ENCODE results near the gene DDX51.
"Not testable (repeated sequence)": the region's sequence is repeated elsewhere in the genome, so short reads cannot be mapped to it uniquely, and the experiment has no call there.

Gene DDX51

GRCh38 chr12:132111654-132112304 lies 32.3 kb downstream of the DDX51 start:
- no peak for DNase-seq

DNA sequence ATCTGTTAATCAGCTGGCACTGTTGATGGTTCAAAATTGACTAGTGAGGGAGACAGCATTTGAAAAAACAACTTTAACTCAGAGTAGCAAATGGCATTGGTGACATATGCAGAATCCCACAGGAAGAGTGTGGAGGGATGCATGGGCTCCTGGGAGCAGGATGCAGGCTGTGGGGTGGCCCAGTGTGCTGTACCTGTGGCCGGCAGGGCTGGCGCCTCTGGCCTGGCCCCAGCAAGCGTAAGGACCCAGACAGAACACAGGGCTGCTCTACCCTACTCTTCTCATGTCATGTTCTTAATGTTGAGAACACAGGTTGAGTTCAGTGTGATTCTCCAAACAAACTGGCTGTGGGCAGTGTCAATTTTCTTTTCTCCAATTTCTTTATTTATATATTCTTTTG lies 33.4 kb downstream of the DDX51 start:
- no peak for DNase-seq

GRCh38 chr12:132109741-132110140 lies 34.4 kb downstream of the DDX51 start:
- DNase-seq = no peak

DNA sequence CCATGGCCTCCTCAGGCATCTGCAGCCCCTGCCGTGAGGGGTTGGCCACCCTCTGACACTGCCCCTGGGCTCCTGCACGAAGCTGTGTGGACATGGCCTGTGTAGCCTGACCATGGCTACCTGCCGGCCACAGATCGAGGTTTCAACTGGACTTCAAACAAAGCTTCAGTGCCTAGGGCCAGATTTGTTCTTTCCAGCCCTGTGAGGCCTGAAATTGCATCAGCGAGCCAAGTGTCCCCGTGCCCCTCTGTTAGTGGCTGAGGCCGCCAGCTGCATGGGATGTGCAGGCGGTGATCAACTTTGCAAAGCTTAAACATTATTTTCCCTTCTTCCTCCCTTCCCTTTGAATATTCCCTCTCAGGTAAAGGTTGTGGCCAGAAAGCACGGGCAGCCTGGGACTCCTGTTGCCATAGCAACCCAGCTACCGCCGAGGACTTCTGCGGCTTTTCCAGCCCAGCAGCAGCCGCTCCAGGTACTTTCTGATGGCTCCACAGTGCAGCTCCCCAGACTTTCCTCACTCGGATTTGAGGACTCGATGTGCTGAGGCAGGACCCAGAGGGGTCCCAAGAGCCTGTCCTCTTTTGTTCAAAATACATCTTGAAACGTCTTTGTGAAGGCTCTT lies 35.8 kb downstream of the DDX51 start:
- no peak for DNase-seq

DNA sequence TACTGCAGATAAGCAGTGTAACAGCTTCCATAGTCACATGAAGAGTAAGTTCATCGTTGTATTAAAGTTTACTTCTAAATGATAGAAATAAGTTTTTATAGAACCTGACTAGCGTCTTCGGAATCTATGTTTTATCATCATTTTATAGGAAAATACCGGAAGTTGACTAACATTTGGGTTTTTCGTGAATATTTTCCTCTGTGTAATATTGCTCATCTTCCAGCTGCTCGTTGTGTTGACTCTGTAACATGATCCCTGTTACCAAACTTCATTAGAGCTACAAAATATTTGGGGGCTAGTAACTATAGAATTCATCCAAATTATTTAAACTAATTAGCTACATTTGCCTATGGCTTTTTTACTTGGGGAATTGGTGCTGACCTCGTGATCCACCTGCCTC lies 37.2 kb downstream of the DDX51 start:
- DNase-seq = no peak

- DNase-seq = no peak
These were observed 38.7 kb downstream of the DDX51 start for GRCh38 chr12:132105467-132105866.

GRCh38 chr12:132103542-132104308 lies 40.4 kb downstream of the DDX51 start:
- no peak for DNase-seq

- not testable (repeated sequence) for DNase-seq
These were observed 41.0 kb downstream of the DDX51 start for GRCh38 chr12:132103072-132103471.

- DNase-seq = no peak
These were observed 41.8 kb downstream of the DDX51 start for GRCh38 chr12:132102297-132102696.

DNA sequence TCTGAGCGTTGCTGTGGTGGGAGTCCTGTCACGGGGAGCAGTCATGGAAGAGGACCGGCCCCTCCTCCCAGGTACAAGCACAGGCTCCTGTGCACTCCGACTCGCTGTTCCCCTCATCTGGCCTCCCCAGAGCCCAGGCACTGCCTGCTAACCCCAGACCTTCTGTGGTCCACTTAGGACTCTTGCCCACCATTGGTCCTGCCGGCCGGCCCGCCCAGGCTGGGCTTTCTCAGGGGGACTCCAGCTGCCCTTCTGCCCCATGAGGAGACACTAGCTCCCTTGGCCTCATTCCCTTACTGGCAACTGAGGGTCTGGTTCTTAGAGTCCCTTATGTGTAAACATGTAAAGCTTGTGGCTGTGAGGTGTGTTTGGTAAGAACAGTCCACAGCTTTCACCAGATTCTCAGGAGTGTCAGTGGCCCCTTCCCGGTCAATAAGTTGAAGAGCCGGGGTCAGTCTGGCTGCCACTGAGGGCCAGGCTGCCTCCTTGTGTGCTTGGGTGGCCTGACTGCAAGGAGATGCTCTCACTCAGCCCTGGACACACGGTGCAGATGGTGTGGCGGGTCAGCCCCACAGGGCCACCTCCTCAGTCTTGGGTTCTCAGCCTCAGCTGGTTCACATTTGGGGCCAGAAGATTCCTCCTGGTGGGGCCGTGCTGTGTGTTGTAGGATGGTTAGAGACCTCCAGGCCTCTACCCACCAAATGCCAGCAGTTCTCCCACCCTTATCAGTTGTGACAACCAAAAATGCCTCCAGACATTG lies 43.6 kb downstream of the DDX51 start:
- DNase-seq = no peak

- DNase-seq = no peak
These were observed 44.4 kb downstream of the DDX51 start for GRCh38 chr12:132099739-132100138.

- no peak for DNase-seq
These were observed 48.4 kb downstream of the DDX51 start for GRCh38 chr12:132095520-132096409.

DNA sequence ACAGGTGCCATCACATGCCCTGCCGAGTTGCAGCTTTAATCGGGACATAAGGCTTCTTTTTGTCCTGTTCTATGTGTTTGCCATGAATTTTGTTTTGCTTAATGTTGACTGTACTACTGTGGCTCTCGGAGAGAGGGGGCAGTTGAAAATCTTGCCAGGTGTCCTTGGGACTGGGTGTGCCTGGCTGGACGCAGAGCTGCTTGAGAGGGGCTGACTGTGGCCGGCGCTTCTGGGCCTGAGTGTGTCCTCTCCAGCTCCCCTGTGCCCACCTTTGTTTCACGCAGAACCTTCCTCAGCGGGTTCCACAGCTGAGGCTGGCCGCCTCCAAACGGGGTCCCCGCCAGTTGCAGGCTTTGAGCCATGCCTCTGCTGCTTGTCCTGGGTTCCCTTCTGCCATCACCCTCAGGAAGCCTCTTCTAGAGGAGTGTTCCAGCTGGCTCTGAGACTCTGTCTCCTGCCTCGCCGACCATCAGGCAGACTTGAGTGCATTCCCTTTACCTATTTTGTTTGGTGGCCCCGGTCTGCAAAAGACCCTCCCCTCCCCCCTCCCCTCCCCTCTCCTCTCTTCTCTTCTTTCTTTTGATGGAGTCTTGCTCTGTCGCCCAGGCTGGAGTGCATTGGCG lies 49.7 kb downstream of the DDX51 start:
- DNase-seq = no peak

- no peak for DNase-seq
These were observed 54.7 kb downstream of the DDX51 start for GRCh38 chr12:132089407-132089910.

Data from central memory CD4-positive, alpha-beta T cell (primary cell).